ENCODE data around the gene SPAAR. TPM values are rescaled to one million over a fixed set of nuclear protein-coding genes. Genes with fewer than 3 reads are reported as not detected.

SPAAR gene
- total RNA-seq, 1 donor from 2014 or later, result not detected

DNA sequence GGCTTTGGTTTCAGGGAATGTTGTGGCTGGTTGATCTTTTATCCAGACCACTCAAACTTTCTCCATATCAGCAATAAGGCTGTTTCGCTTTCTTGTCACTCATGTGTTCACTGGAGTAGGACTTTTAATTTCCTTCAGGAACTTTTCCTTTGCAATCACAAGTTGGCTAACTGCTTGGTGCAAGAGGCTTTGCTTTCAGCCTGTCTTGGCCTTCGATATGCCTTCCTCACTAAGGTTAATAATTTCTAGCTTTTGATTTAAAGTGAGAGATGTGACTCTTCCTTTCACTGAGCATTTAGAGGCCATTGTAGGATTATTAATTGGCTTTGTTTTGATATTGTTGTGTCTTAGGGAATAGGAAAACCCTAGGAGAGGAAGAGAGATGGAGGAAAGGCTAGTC, 10.3 kb upstream of the SPAAR start:
- Mint-ChIP-seq H3K9me3 (no peaks in the 10 kb centered on the region), H3K4me1 (no peaks in the 10 kb centered on the region), H3K4me3 (no peak overlapping the region), H3K27ac (no peak overlapping the region), H3K36me3 (ENCODE audit: low read depth) (no peaks in the 10 kb centered on the region), H3K27me3 (peaks cover 38% of the 10 kb centered on the region)
- intact Hi-C loops (cut with micrococcal nuclease), result no loop called here
- DNase-seq (no peak), ATAC-seq (ENCODE audit: low read depth) (no peak)
- POLR2A ChIA-PET, result no interaction called here
- TF ChIP-seq, protein P1, sequence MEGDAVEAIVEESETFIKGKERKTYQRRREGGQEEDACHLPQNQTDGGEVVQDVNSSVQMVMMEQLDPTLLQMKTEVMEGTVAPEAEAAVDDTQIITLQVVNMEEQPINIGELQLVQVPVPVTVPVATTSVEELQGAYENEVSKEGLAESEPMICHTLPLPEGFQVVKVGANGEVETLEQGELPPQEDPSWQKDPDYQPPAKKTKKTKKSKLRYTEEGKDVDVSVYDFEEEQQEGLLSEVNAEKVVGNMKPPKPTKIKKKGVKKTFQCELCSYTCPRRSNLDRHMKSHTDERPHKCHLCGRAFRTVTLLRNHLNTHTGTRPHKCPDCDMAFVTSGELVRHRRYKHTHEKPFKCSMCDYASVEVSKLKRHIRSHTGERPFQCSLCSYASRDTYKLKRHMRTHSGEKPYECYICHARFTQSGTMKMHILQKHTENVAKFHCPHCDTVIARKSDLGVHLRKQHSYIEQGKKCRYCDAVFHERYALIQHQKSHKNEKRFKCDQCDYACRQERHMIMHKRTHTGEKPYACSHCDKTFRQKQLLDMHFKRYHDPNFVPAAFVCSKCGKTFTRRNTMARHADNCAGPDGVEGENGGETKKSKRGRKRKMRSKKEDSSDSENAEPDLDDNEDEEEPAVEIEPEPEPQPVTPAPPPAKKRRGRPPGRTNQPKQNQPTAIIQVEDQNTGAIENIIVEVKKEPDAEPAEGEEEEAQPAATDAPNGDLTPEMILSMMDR (IDR thresholded peaks at IDR 0.05), result no peak
- CTCF ChIA-PET, result no interaction called here

DNA sequence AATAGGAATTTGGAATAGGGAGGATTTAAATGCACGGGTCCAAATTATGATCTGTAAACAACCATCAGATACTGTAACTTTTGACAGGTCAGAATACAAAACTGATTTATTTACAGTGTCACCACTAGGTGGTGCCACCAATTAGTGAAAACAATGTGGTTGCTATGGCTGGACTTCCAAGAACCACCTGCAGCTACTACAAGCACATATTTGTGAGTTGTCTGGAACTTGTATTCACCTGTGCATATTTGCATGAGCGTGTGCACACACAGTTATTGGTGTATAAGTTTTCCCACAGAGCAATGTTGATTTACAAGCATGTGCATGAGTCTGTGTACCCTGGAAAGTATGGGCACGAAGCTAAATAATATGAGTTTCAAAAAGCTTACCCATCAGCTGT, 6.2 kb upstream of the SPAAR start:
- ChIA-PET CTCF (interaction anchor here (0.7 to 3.4 kb wide), 8 partner anchors 9 to 200 kb away, joined by 3 to 38 read pairs (median 5); no protein-coding TSS in a partner anchor), POLR2A (no interaction called here)
- no peaks in the 10 kb centered on the region for H3K36me3 Mint-ChIP-seq (ENCODE audit: low read depth)
- intact Hi-C loops (cut with micrococcal nuclease), result loop anchor here (1.0 kb wide), 2 partner anchors 42 to 120 kb away; no protein-coding TSS in a partner anchor
- DNase-seq (no peak), ATAC-seq (ENCODE audit: low read depth) (peak; percentile 49)
- H3K27ac Mint-ChIP-seq, result no peak overlapping the region
- TF ChIP-seq, protein P1 (IDR thresholded peaks at IDR 0.05), result peak; percentile 79
- no peaks in the 10 kb centered on the region for H3K4me1 Mint-ChIP-seq
- H3K9me3 Mint-ChIP-seq, result no peaks in the 10 kb centered on the region
- H3K27me3 Mint-ChIP-seq, result peaks cover 17% of the 10 kb centered on the region
- no peak overlapping the region for H3K4me3 Mint-ChIP-seq

DNA sequence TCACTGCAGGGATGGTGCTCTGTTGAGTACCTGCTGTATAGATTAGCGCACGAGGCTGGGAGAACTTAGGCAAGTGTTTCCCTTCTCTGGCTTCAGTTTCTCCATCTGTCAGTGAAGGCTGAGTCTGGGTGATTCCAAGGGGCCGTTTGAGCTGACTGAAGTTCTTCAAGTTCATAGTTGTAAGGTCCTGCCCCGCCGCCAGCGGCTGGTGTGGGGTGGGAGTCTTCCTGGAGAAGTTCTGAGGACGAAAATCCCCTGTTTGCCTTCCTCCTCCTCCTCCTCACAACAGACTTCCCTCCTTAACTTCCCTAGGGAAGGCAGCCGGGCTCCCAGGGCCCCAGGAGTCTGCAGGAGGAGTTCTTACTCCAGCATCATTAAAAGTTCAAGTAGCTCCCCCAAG, 5.0 kb upstream of the SPAAR start:
- Mint-ChIP-seq H3K4me3 (no peak overlapping the region), H3K9me3 (no peaks in the 10 kb centered on the region), H3K27me3 (peaks cover 22% of the 10 kb centered on the region), H3K36me3 (ENCODE audit: low read depth) (no peaks in the 10 kb centered on the region), H3K27ac (no peak overlapping the region), H3K4me1 (no peaks in the 10 kb centered on the region)
- ChIA-PET POLR2A (no interaction called here), CTCF (interaction anchor here (3.4 kb wide), 1 partner anchor 41 kb away, joined by 38 read pairs; no protein-coding TSS in a partner anchor)
- ATAC-seq (ENCODE audit: low read depth), result no peak
- TF ChIP-seq, protein P1 (IDR thresholded peaks at IDR 0.05), result no peak
- DNase-seq, result no peak
- intact Hi-C loops (cut with micrococcal nuclease), result no loop called here

DNA sequence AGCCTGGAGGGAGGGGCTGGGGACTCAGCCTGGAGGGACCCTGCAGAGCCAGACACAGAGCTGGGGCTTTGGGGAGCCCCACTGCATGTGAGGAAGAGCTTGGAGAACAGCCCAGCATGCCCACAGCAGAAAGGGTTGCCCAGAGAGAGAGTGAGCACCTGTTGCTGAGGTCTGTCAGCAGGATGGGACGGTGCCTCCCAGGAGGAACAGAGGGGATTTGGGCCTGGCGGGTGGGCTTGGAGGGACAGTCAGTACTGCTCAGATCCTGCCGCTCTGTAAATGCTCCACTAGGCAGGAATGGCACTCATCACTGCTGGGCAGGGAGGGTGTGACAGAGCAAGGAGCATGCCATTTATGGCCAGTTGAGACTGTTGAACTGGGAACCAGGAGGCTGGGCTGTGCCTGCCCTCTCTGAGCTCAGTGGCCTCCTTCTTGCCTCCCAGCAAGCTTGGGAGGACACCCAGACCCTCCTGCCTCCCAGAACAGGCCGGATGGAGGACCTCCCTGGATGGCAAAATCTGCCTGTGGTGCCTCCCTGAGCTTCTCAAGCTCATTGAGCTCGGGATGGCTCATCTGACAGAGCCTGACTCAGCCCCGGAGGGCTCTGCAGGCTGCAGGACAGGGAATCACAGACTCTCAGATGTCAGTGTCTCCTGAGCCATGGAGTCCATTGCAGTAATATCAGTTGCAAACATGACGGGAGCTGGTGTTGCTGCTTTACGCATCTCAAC, 4.1 kb upstream of the SPAAR start:
- TF ChIP-seq, protein P1 (IDR thresholded peaks at IDR 0.05), result no peak
- Mint-ChIP-seq H3K9me3 (no peaks in the 10 kb centered on the region), H3K4me1 (no peaks in the 10 kb centered on the region), H3K36me3 (ENCODE audit: low read depth) (no peaks in the 10 kb centered on the region), H3K4me3 (no peak overlapping the region), H3K27me3 (peaks cover 26% of the 10 kb centered on the region), H3K27ac (no peak overlapping the region)
- no peak for DNase-seq
- ATAC-seq (ENCODE audit: low read depth), result no peak
- ChIA-PET POLR2A (no interaction called here), CTCF (interaction anchor here (0.9 to 3.4 kb wide), 2 partner anchors 14 to 40 kb away, joined by 3 to 38 read pairs; no protein-coding TSS in a partner anchor)
- intact Hi-C loops (cut with micrococcal nuclease), result no loop called here

DNA sequence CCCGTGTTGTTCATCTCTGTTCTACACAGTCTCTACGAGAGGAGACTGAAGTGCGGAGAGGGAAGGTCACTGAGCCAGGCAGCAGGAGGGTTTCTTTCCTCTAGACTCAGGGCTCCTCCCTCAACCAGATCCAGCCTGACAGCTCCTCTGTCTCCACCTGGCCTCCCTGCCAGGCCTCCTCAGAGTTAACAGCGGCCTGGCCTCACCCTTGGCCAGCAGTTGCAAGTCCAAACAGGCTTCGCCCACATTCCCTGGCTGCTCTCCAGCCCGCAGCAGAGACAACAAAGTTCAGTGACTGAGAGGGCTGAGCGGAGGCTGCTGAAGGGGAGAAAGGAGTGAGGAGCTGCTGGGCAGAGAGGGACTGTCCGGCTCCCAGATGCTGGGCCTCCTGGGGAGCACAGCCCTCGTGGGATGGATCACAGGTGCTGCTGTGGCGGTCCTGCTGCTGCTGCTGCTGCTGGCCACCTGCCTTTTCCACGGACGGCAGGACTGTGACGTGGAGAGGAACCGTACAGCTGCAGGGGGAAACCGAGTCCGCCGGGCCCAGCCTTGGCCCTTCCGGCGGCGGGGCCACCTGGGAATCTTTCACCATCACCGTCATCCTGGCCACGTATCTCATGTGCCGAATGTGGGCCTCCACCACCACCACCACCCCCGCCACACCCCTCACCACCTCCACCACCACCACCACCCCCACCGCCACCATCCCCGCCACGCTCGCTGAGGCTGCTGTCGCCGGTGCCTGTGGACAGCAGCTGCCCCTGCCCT, 3.2 kb upstream of the SPAAR start, which contains the start of gene HRCT1:
HRCT1 (plus strand) TSS at position 291 of the 768 bp plus-strand sequence; CDS start at position 377, 86 bp downstream.
- no peak for ATAC-seq (ENCODE audit: low read depth)
- Mint-ChIP-seq H3K4me1 (peaks cover 3% of the 10 kb centered on the region), H3K27ac (no peak within 1 kb of the TSS), H3K36me3 (ENCODE audit: low read depth) (no peaks in the 10 kb centered on the region), H3K9me3 (no peaks in the 10 kb centered on the region), H3K27me3 (peaks cover 26% of the 10 kb centered on the region), H3K4me3 (no peak within 1 kb of the TSS)
- CTCF ChIA-PET, result interaction anchor here (0.9 kb wide), 1 partner anchor 14 kb away, joined by 3 read pairs; no protein-coding TSS in a partner anchor
- POLR2A ChIA-PET, result no interaction called here
- no peak for DNase-seq
- intact Hi-C loops (cut with micrococcal nuclease), result no loop called here
- TF ChIP-seq, protein P1 (IDR thresholded peaks at IDR 0.05), result no peak
